Left ventricle myocardium inferior (tissue), 1 donor: Measurements from ENCODE around the gene EIF2A. TPM values are rescaled to one million over a fixed set of nuclear protein-coding genes. Genes with fewer than 3 reads are reported as not detected.

Experiments
- DNase-seq: peaks from one replicate; pipeline ENCODE4 v3.0.0-alpha.2; 2020
- H3K27ac ChIP-seq: fragments of 200-600 bp; replicated peaks from 2 replicates; pipeline ENCODE4 v1.8.0; 2021
- H3K27me3 ChIP-seq: fragments of 200-600 bp; 2 replicates; pipeline ENCODE4 v1.8.0; 2021; ENCODE audit warnings: low read depth
- H3K36me3 ChIP-seq: fragments of 200-600 bp; 2 replicates; pipeline ENCODE4 v1.8.0; 2021
- H3K4me1 ChIP-seq: fragments of 200-600 bp; 2 replicates; pipeline ENCODE4 v1.8.0; 2021
- H3K4me3 ChIP-seq: fragments of 200-600 bp; 2 replicates; pipeline ENCODE4 v1.8.0; 2021; ENCODE audit warnings: mild to moderate bottlenecking, moderate library complexity
- H3K9me3 ChIP-seq: fragments of 200-600 bp; replicated peaks from 2 replicates; pipeline ENCODE4 v1.8.0; 2021
- CTCF ChIP-seq: fragments of 200-600 bp; IDR thresholded peaks from 2 replicates; pipeline ENCODE4 v1.8.0; 2021; ENCODE audit warnings: antibody characterized with exemption, mild to moderate bottlenecking, borderline replicate concordance
- intact Hi-C: fragments of 100-400 bp; cut with micrococcal nuclease; formaldehyde crosslinking; loops from one replicate; pipeline ENCODE4 v1.11.0; 2022
- total RNA-seq: library from RNA; stranded (reverse); fragmentation: NEBNext Ultra II Directional; extraction: Animal tissue kit (Norgen Biotek cat#: 25700); gene quantifications from one replicate; pipeline ENCODE4 v1.2.1, GENCODE V29; 2021
- donor health status: DM: no; HTN: yes; CAD: no; lungs with severe emphysema.

EIF2A gene
- total RNA-seq, 1 donor from 2014 or later, result 71.6 TPM

- no peak for TF ChIP-seq CTCF
- DNase-seq, result no peak
- H3K27me3 ChIP-seq, result no peaks in the 10 kb centered on the region
- H3K36me3 ChIP-seq, result peaks cover 97% of the 10 kb centered on the region
- no peak overlapping the region for H3K4me3 ChIP-seq
- no peak overlapping the region for H3K27ac ChIP-seq
- H3K4me1 ChIP-seq, result no peaks in the 10 kb centered on the region
- no peaks in the 10 kb centered on the region for H3K9me3 ChIP-seq
- intact Hi-C loops, result no loop called here
These were observed 20.7 kb downstream of the EIF2A start for GRCh38 chr3:150567328-150567727.

- H3K27me3 ChIP-seq, result no peaks in the 10 kb centered on the region
- H3K9me3 ChIP-seq, result no peaks in the 10 kb centered on the region
- no peaks in the 10 kb centered on the region for H3K4me1 ChIP-seq
- intact Hi-C loops, result no loop called here
- no peak for DNase-seq
- no peak overlapping the region for H3K4me3 ChIP-seq
- peaks cover 80% of the 10 kb centered on the region for H3K36me3 ChIP-seq
- no peak overlapping the region for H3K27ac ChIP-seq
- TF ChIP-seq CTCF, result no peak
These were observed 31.3 kb downstream of the EIF2A start for GRCh38 chr3:150577855-150578254.

- DNase-seq, result no peak
- Histone ChIP-seq H3K9me3 (no peaks in the 10 kb centered on the region), H3K36me3 (peaks cover 79% of the 10 kb centered on the region), H3K4me1 (no peaks in the 10 kb centered on the region), H3K27ac (no peak overlapping the region), H3K27me3 (no peaks in the 10 kb centered on the region), H3K4me3 (no peak overlapping the region)
- no peak for TF ChIP-seq CTCF
- intact Hi-C loops, result no loop called here
These were observed 34.6 kb downstream of the EIF2A start for GRCh38 chr3:150581174-150581573.

GRCh38 chr3:150582620-150583019 lies 36.0 kb downstream of the EIF2A start:
- peaks cover 11% of the 10 kb centered on the region for H3K4me1 ChIP-seq
- H3K9me3 ChIP-seq, result no peaks in the 10 kb centered on the region
- no peak for DNase-seq
- no peak overlapping the region for H3K4me3 ChIP-seq
- intact Hi-C loops, result no loop called here
- H3K36me3 ChIP-seq, result peaks cover 67% of the 10 kb centered on the region
- TF ChIP-seq CTCF, result no peak
- no peaks in the 10 kb centered on the region for H3K27me3 ChIP-seq
- H3K27ac ChIP-seq, result no peak overlapping the region

GRCh38 chr3:150583028-150583427 lies 36.4 kb downstream of the EIF2A start:
- intact Hi-C loops, result no loop called here
- H3K4me3 ChIP-seq, result no peak overlapping the region
- H3K9me3 ChIP-seq, result no peaks in the 10 kb centered on the region
- no peak for DNase-seq
- H3K27me3 ChIP-seq, result no peaks in the 10 kb centered on the region
- H3K27ac ChIP-seq, result no peak overlapping the region
- no peak for TF ChIP-seq CTCF
- H3K36me3 ChIP-seq, result peaks cover 67% of the 10 kb centered on the region
- H3K4me1 ChIP-seq, result peaks cover 12% of the 10 kb centered on the region
